Suprapubic skin (tissue), 4 donors: ENCODE measurements around the gene TMEM214. TPM values are rescaled to one million over a fixed set of nuclear protein-coding genes. Genes with fewer than 3 reads are reported as not detected.

Source experiments
- DNase-seq, 2 donors: peaks; one replicate each; pipeline ENCODE4 v3.0.0-alpha.2; 2019; ENCODE audit warnings: low spot score in 2 of 2
- H3K27ac ChIP-seq: fragments of 200-600 bp; sonication (generic); one replicate; pipeline ENCODE4 v1.5.1; 2019
- H3K27me3 ChIP-seq: fragments of 200-600 bp; sonication (generic); one replicate; pipeline ENCODE4 v1.5.1; 2019
- H3K36me3 ChIP-seq: fragments of 200-600 bp; sonication (generic); one replicate; pipeline ENCODE4 v1.5.1; 2019
- H3K4me1 ChIP-seq: fragments of 200-600 bp; sonication (generic); one replicate; pipeline ENCODE4 v1.5.1; 2019
- H3K4me3 ChIP-seq: fragments of 200-600 bp; sonication (generic); one replicate; pipeline ENCODE4 v1.5.1; 2019; ENCODE audit warnings: mild to moderate bottlenecking
- H3K9me3 ChIP-seq: fragments of 200-600 bp; sonication (generic); one replicate; pipeline ENCODE4 v1.5.1; 2019
- EP300 ChIP-seq: sonication (generic); formaldehyde crosslinking; IDR thresholded peaks from one replicate; pipeline ENCODE4 v1.6.1; 2017; ENCODE audit warnings: antibody characterized with exemption
- POLR2A ChIP-seq, 2 donors: fragments of 450-650 bp; IDR thresholded peaks; one replicate each; pipeline ENCODE4 v1.6.1; 2017; ENCODE audit warnings: antibody characterized with exemption in 2 of 2, mild to moderate bottlenecking in 2 of 2, moderate library complexity in 2 of 2
- POLR2AphosphoS5 ChIP-seq, 3 donors: sonication (generic); formaldehyde crosslinking; IDR thresholded peaks; one replicate each; pipeline ENCODE4 v1.6.1; 2017; ENCODE audit warnings: antibody characterized with exemption in 3 of 3
- WGBS: methylation state at CpG from one replicate; pipeline ENCODE4 v1.1.5; 2018; 5-methylcytosine and 5-hydroxymethylcytosine counted together
- total RNA-seq, 4 donors: library from RNA; depleted of rRNA; stranded (reverse); fragments of >200 nt; gene quantifications; one replicate each; pipeline ENCODE4 v1.1.0, GENCODE V29; 2016
- TF ChIP-seq, protein P1 (sequence below), 2 donors: fragments of 200-600 bp in 1 of 2; fragments of 450-650 bp in 1 of 2; sonication (generic) in 1 of 2; IDR thresholded peaks; one replicate each; pipeline ENCODE4 v1.5.1; 2016 to 2019; ENCODE audit warnings: antibody characterized with exemption in 2 of 2, mild to moderate bottlenecking in 1 of 2, moderate library complexity in 1 of 2

Gene TMEM214
- total RNA-seq, 4 donors from 2014 or later, result 39.2 to 56.3 (median 44.7) TPM

DNA sequence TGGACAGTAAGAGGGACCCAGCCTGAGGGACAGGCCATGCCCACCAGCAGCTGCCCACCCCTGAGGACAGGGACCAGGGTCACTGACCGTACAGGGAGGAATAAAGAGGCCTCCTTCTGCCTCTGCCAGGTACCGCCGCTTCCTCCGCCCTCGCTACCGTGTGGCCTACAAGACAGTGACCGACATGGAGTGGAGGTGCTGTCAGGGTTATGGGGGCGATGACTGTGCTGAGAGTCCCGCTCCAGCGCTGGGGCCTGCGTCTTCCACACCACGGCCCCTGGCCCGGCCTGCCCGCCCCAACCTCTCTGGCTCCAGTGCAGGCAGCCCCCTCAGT is 47.8 kb downstream of the TMEM214 start:
- Histone ChIP-seq H3K4me3 (no peak overlapping the region), H3K9me3 (no peaks in the 10 kb centered on the region), H3K4me1 (peaks cover 57% of the 10 kb centered on the region)

DNA sequence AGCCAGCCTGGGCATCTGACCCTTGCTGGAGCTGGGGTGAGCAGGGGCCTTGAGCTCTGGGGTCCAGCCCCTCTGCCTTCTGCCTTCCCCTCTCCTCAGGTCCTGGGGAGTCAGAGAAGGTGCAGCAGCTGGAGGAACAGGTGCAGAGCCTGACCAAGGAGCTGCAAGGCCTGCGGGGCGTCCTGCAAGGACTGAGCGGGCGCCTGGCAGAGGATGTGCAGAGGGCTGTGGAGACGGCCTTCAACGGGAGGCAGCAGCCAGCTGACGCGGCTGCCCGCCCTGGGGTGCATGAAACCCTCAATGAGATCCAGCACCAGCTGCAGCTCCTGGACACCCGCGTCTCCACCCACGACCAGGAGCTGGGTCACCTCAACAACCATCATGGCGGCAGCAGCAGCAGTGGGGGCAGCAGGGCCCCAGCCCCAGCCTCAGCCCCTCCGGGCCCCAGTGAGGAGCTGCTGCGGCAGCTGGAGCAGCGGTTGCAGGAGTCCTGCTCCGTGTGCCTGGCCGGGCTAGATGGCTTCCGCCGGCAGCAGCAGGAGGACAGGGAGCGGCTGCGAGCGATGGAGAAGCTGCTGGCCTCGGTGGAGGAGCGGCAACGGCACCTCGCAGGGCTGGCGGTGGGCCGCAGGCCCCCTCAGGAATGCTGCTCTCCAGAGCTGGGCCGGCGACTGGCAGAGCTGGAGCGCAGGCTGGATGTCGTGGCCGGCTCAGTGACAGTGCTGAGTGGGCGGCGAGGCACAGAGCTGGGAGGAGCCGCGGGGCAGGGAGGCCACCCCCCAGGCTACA is 49.4 kb downstream of the TMEM214 start:
- Histone ChIP-seq H3K36me3 (no peaks in the 10 kb centered on the region), H3K27me3 (no peaks in the 10 kb centered on the region), H3K4me3 (no peak overlapping the region), H3K9me3 (no peaks in the 10 kb centered on the region), H3K27ac (no peak overlapping the region), H3K4me1 (peaks cover 66% of the 10 kb centered on the region)
- TF ChIP-seq EP300 (no peak), POLR2A (IDR thresholded peaks at IDR 0.05) (no peak), POLR2AphosphoS5 (IDR thresholded peaks at IDR 0.05) (no peak)
- TF ChIP-seq, protein P1, sequence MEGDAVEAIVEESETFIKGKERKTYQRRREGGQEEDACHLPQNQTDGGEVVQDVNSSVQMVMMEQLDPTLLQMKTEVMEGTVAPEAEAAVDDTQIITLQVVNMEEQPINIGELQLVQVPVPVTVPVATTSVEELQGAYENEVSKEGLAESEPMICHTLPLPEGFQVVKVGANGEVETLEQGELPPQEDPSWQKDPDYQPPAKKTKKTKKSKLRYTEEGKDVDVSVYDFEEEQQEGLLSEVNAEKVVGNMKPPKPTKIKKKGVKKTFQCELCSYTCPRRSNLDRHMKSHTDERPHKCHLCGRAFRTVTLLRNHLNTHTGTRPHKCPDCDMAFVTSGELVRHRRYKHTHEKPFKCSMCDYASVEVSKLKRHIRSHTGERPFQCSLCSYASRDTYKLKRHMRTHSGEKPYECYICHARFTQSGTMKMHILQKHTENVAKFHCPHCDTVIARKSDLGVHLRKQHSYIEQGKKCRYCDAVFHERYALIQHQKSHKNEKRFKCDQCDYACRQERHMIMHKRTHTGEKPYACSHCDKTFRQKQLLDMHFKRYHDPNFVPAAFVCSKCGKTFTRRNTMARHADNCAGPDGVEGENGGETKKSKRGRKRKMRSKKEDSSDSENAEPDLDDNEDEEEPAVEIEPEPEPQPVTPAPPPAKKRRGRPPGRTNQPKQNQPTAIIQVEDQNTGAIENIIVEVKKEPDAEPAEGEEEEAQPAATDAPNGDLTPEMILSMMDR (IDR thresholded peaks at IDR 0.05), result no peak
- WGBS, result 84% methylated on average over 20 of the region's 38 CpGs
- DNase-seq, result no peak

More for the DNA sequence above, 47.8 kb downstream of the TMEM214 start:
- Histone ChIP-seq H3K36me3 (no peaks in the 10 kb centered on the region), H3K27me3 (no peaks in the 10 kb centered on the region), H3K27ac (no peak overlapping the region)
- DNase-seq, result no peak
- WGBS, result 92% methylated on average over 14 of the region's 14 CpGs
- TF ChIP-seq EP300 (no peak), POLR2AphosphoS5 (IDR thresholded peaks at IDR 0.05) (no peak), POLR2A (IDR thresholded peaks at IDR 0.05) (no peak)
- TF ChIP-seq, protein P1 (IDR thresholded peaks at IDR 0.05), result no peak

DNA sequence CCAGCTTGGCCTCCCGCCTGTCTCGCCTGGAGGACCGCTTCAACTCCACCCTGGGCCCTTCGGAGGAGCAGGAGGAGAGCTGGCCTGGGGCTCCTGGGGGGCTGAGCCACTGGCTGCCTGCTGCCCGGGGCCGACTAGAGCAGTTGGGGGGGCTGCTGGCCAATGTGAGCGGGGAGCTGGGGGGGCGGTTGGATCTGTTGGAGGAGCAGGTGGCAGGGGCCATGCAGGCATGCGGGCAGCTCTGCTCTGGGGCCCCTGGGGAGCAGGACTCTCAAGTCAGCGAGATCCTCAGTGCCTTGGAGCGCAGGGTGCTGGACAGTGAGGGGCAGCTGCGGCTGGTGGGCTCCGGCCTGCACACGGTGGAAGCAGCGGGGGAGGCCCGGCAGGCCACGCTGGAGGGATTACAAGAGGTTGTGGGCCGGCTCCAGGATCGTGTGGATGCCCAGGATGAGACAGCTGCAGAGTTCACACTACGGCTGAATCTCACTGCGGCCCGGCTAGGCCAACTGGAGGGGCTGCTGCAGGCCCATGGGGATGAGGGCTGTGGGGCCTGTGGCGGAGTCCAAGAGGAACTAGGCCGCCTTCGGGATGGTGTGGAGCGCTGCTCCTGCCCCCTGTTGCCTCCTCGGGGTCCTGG is 50.1 kb downstream of the TMEM214 start:
- no peak overlapping the region for H3K27ac ChIP-seq
- TF ChIP-seq POLR2AphosphoS5 (IDR thresholded peaks at IDR 0.05) (no peak), EP300 (no peak)

DNA sequence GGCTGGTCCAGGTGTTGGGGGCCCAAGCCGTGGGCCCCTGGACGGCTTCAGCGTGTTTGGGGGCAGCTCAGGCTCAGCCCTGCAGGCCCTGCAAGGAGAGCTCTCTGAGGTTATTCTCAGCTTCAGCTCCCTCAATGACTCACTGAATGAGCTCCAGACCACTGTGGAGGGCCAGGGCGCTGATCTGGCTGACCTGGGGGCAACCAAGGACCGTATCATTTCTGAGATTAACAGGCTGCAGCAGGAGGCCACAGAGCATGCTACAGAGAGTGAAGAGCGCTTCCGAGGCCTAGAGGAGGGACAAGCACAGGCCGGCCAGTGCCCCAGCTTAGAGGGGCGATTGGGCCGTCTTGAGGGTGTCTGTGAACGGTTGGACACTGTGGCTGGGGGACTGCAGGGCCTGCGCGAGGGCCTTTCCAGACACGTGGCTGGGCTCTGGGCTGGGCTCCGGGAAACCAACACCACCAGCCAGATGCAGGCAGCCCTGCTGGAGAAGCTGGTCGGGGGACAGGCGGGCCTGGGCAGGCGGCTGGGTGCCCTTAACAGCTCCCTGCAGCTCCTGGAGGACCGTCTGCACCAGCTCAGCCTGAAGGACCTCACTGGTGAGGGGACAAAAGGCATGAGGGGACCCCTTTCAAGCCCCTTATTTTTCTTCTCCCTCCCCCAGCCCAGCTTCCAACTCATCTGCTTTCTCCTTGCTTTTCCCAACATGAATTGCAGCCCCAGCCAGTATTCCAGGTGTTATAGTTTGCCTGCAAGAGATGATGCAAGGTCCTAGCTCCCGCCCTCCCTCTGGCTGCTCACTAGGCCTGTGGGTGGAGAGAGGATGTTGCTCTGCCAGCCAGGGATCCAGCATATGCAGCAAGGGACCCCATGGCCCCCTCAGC is 50.9 kb downstream of the TMEM214 start:
- TF ChIP-seq POLR2A (IDR thresholded peaks at IDR 0.05) (no peak), POLR2AphosphoS5 (IDR thresholded peaks at IDR 0.05) (no peak), EP300 (no peak)
- TF ChIP-seq, protein P1 (IDR thresholded peaks at IDR 0.05), result no peak
- Histone ChIP-seq H3K27ac (no peak overlapping the region), H3K9me3 (no peaks in the 10 kb centered on the region), H3K4me3 (no peak overlapping the region), H3K4me1 (peaks cover 70% of the 10 kb centered on the region), H3K27me3 (no peaks in the 10 kb centered on the region), H3K36me3 (no peaks in the 10 kb centered on the region)
- no peak for DNase-seq
- WGBS, result 78% methylated on average over 15 of the region's 20 CpGs

More for the DNA sequence above, 50.1 kb downstream of the TMEM214 start:
- no peaks in the 10 kb centered on the region for H3K36me3 ChIP-seq
- DNase-seq, result no peak
- WGBS, result 74% methylated on average over 17 of the region's 27 CpGs
- H3K4me1 ChIP-seq, result peaks cover 70% of the 10 kb centered on the region
- no peak overlapping the region for H3K4me3 ChIP-seq
- H3K27me3 ChIP-seq, result no peaks in the 10 kb centered on the region
- no peaks in the 10 kb centered on the region for H3K9me3 ChIP-seq

- no peak for DNase-seq
- Histone ChIP-seq H3K9me3 (no peaks in the 10 kb centered on the region), H3K36me3 (no peaks in the 10 kb centered on the region), H3K4me1 (peaks cover 63% of the 10 kb centered on the region), H3K4me3 (no peak overlapping the region), H3K27ac (no peak overlapping the region), H3K27me3 (no peaks in the 10 kb centered on the region)
- no peak for TF ChIP-seq POLR2A (IDR thresholded peaks at IDR 0.05)
- no peak for TF ChIP-seq POLR2AphosphoS5 (IDR thresholded peaks at IDR 0.05)
- TF ChIP-seq, protein P1 (IDR thresholded peaks at IDR 0.05), result no peak
- no peak for TF ChIP-seq EP300
- 93% methylated on average over 6 of the region's 6 CpGs for WGBS
These were observed 51.7 kb downstream of the TMEM214 start for GRCh38 chr2:27084297-27085061.
